PC-3 (cell line): Measurements from ENCODE around the gene PTGDS.

Experiments used
- CTCF ChIP-seq: fragments of 300-600 bp; sonication (generic); conservative IDR thresholded peaks from 2 replicates; pipeline ENCODE4 v1.5.1; 2017; ENCODE audit warnings: antibody characterized with exemption, low read depth, mild to moderate bottlenecking, low read length
- EZH2phosphoT487 ChIP-seq: fragments of 300-600 bp; sonication (generic); IDR thresholded peaks from 2 replicates; pipeline ENCODE4 v1.6.1; 2018; ENCODE audit warnings: mild to moderate bottlenecking, antibody characterized with exemption, low read length, borderline replicate concordance

GRCh38 chr9:136952321-136952850 lies 24.9 kb upstream of the PTGDS start:
- TF ChIP-seq CTCF (no peak), EZH2phosphoT487 (no peak)
